Measurements from ENCODE around the gene TMEM169.
"Not testable (repeated sequence)": the region's sequence is repeated elsewhere in the genome, so short reads cannot be mapped to it uniquely, and the experiment has no call there.

Gene TMEM169

GRCh38 chr2:216131175-216131926 lies 49.6 kb downstream of the TMEM169 start:
- DNase-seq (ENCODE audit: low read depth) = peak; percentile 75

- DNase-seq (ENCODE audit: low read depth) = no peak
Measured at GRCh38 chr2:216132585-216132984, 50.9 kb downstream of the TMEM169 start.

- DNase-seq (ENCODE audit: low read depth) = peak; percentile 86
Measured at GRCh38 chr2:216133397-216133796, 51.7 kb downstream of the TMEM169 start.

DNA sequence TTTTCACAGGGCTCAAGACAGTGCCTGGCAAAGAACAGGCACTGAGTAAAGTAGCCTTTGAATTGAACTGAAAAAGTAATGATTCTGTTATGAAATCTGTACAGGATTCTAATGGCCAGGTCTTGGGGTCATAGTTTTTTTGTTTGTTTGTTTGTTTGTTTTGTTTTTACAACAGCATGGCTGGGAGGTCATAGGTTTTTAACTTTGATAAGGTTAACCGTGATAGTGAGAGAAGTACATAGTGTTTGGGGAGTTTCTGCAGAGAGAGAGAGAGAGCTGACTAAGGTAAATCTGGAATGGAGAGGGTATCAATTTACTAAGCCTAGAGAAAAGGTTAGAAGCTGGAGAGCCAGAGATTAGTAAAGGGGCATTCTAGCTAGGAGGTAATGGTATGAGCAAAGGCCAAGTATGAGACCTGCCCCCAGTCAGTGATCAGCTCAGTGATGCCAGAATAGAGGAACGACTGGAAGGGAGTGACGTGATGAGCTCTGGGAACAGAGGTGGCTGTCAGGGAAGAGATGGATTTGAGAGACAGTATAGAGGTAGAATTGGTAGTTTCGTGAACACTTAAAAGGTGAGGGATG lies 53.3 kb downstream of the TMEM169 start:
- DNase-seq (ENCODE audit: low read depth) = no peak

DNA sequence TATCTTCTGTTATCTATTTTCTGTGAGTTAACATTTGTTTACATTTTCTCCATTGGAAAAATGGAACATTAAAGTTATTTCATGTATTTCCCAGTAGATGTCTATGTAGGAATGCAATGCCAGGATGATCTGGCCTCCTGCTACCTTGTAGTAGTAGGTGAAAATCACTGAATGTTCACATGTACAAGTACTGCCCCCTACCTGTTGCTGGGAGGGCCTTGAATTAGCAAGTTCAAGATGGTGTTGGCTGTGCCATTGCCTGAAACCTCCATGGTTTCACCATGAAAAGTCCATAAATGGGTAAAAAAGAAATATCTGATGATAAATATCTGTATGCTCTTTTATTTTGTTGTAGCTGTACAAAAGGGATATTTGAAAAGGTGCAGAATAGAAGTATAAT lies 58.2 kb downstream of the TMEM169 start:
- DNase-seq (ENCODE audit: low read depth) = peak; percentile 30

DNA sequence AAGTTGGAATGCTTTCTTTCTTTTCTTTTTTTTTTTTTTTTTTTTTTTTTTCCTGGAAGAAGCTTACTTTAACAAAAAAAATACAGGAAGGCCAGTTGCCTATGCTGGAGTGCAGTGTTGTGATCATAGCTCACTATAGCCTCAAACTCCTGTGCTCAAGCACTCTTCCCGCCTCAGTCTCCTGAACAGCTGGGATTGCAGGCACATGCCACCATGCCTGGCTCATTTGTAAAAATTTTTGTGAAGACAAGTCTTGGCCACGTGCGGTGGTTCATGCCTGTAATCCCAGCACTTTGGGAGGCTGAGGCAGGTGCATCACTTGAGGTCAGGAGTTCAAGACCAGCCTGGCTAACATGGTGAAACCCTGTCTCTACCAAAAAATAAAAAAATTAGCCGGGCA lies 59.8 kb downstream of the TMEM169 start:
- DNase-seq (ENCODE audit: low read depth) = not testable (repeated sequence)

DNA sequence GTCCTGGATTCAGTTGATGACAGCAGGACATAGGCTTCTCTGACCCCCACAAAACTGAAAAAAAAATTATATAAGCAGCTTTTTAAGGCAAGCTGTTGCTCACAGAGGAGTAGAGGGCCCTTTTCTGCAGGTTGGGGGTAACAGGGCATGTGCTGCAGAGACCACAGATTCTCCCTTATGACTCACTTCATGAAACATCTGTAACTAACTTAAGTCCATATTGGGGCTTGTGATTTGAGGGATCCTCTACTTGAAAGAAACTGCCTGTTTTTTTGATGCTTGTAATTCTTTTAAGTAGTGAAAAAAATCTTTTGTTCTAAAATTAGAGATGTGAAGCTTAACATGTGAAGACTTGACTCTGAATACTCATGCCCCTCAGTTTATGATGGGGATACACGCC lies 60.8 kb downstream of the TMEM169 start:
- peak; percentile 85 for DNase-seq (ENCODE audit: low read depth)

- DNase-seq (ENCODE audit: low read depth) = no peak
Measured at GRCh38 chr2:216144372-216144771, 62.7 kb downstream of the TMEM169 start.

DNA sequence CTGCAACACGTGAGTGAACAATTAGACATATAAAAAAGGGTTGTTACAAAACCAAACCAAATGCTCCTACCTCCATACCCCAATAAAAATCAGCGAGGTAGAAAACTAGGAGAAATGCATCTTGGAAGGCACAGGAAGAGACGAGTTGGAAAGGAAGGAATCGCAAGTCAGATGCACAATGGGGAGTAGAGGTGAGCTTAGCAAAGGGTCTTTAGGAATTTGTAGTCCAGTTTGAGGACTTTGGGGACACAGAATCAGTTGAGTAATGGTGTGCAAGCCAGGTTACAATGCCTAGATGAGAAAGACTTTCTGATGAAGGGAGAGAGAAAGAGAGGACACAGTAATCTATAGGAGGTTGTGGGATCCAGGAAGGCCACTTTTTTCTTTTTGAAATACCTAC lies 63.1 kb downstream of the TMEM169 start:
- no peak for DNase-seq (ENCODE audit: low read depth)

- DNase-seq (ENCODE audit: low read depth) = no peak
Measured at GRCh38 chr2:216146573-216146972, 64.9 kb downstream of the TMEM169 start.

- DNase-seq (ENCODE audit: low read depth) = no peak
Measured at GRCh38 chr2:216147172-216148131, 65.7 kb downstream of the TMEM169 start.

DNA sequence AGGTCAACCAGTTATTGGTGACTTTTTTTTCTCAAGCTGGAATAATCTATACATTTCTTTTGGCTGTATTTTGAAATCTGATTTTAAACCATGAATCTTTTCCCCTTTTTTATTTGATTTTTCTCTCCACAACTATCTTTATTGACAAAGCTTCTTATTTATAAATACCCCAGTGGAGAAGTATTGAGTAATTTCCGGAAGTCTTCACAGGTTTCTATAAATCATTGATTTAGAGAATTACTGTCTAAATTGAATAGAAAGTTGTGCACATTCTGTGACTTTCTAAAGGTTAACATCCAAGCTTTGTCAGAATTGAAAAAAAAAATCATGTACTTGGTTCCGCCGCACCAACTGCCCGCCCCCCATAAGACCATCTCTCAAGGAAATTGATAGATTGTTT lies 67.3 kb downstream of the TMEM169 start:
- no peak for DNase-seq (ENCODE audit: low read depth)

GRCh38 chr2:216149741-216150140 lies 68.0 kb downstream of the TMEM169 start:
- peak; percentile 83 for DNase-seq (ENCODE audit: low read depth)

GRCh38 chr2:216151313-216152025 lies 69.8 kb downstream of the TMEM169 start:
- DNase-seq (ENCODE audit: low read depth) = peak; percentile 31

Data from iris pigment epithelial cell (primary cell).